ENCODE results near the gene PHACTR1. TPM values are rescaled to one million over a fixed set of nuclear protein-coding genes. Genes with fewer than 3 reads are reported as not detected.

The PHACTR1 gene
- total RNA-seq, 1 donor from 2014 or later: 50.7 TPM

DNA sequence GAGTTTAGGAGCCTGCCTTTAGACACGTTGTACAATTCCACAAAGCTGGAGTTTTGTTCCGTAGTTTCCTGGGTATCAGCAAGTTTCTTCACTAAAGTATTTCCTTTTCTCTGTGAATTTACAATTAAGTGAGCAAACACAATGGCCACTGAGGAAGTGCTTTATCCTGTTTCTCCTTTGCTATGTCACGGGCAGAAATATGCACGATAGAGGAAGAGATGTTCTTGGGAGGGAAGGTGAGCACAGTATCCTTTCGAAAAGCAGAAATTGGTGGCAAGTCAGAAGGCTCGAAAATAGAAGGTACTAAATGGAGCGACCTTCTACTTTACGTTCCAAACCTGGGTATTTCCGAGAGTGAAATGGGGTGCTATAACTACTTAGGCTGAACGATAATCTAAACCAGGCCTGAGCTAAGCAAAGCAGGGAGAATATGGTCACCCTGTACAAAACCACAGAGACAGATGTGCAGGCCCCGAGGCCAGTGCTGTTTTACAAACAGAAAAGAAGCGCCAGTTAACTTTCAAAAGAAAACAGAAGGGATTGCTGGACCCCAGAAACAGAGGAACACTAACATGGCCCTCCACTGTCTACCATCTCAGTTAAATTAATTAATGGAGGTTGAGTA is 352.1 kb downstream of the PHACTR1 start:
- Mint-ChIP-seq H3K4me3 (ENCODE audit: unreplicated experiment) (no peak overlapping the region), H3K4me1 (ENCODE audit: low read depth, unreplicated experiment) (no peaks in the 10 kb centered on the region), H3K27ac (ENCODE audit: unreplicated experiment) (no peak overlapping the region), H3K27me3 (ENCODE audit: unreplicated experiment) (peaks cover 2% of the 10 kb centered on the region), H3K36me3 (ENCODE audit: unreplicated experiment) (no peaks in the 10 kb centered on the region), H3K9me3 (ENCODE audit: unreplicated experiment) (no peaks in the 10 kb centered on the region)
- TF ChIP-seq, protein P1, sequence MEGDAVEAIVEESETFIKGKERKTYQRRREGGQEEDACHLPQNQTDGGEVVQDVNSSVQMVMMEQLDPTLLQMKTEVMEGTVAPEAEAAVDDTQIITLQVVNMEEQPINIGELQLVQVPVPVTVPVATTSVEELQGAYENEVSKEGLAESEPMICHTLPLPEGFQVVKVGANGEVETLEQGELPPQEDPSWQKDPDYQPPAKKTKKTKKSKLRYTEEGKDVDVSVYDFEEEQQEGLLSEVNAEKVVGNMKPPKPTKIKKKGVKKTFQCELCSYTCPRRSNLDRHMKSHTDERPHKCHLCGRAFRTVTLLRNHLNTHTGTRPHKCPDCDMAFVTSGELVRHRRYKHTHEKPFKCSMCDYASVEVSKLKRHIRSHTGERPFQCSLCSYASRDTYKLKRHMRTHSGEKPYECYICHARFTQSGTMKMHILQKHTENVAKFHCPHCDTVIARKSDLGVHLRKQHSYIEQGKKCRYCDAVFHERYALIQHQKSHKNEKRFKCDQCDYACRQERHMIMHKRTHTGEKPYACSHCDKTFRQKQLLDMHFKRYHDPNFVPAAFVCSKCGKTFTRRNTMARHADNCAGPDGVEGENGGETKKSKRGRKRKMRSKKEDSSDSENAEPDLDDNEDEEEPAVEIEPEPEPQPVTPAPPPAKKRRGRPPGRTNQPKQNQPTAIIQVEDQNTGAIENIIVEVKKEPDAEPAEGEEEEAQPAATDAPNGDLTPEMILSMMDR (IDR thresholded peaks at IDR 0.05; ENCODE audit: partially characterized antibody, unreplicated experiment): no peak
- DNase-seq: no peak

DNA sequence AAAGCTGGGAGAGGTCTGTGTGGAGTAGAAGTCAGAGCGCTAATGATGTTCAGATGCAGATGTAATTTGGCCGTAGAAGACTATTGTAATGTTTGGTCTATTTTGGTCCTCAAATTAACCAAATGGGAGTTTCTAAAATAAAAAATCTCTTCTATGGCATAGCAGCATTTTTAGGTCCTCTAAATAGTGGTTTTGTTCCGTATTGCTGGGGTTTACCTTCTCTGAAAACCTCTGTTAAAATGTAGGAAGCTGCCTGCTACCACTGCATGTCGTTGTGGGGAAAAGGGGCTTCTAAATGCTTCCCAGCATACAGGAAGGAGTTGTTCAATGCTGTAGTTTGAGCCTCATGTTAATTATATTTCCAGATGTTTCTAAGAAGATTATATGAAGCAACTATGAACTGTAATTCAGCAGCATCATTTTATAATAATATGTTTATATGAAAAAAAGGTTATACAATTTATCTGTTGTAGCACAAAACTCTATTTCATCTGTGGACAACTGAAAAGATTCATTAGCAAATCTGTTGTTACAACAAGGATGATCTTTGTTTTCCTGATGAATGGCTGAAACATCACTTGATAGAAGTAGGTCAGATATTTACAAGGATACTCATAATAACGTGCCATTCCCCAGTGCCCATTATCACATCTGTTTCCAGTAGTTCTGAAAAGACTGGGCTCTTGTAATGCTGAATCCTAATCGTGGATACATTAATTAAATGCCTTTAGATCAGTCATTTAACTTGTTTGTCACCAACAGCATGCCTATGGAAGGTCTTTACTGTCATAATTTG is 355.2 kb downstream of the PHACTR1 start:
- no peak overlapping the region for H3K4me3 Mint-ChIP-seq (ENCODE audit: unreplicated experiment)
- no peaks in the 10 kb centered on the region for H3K9me3 Mint-ChIP-seq (ENCODE audit: unreplicated experiment)
- H3K4me1 Mint-ChIP-seq (ENCODE audit: low read depth, unreplicated experiment): peaks cover 6% of the 10 kb centered on the region
- H3K27ac Mint-ChIP-seq (ENCODE audit: unreplicated experiment): no peak overlapping the region
- no peak for DNase-seq
- TF ChIP-seq, protein P1 (IDR thresholded peaks at IDR 0.05; ENCODE audit: partially characterized antibody, unreplicated experiment): no peak
- peaks cover 2% of the 10 kb centered on the region for H3K27me3 Mint-ChIP-seq (ENCODE audit: unreplicated experiment)
- H3K36me3 Mint-ChIP-seq (ENCODE audit: unreplicated experiment): no peaks in the 10 kb centered on the region

DNA sequence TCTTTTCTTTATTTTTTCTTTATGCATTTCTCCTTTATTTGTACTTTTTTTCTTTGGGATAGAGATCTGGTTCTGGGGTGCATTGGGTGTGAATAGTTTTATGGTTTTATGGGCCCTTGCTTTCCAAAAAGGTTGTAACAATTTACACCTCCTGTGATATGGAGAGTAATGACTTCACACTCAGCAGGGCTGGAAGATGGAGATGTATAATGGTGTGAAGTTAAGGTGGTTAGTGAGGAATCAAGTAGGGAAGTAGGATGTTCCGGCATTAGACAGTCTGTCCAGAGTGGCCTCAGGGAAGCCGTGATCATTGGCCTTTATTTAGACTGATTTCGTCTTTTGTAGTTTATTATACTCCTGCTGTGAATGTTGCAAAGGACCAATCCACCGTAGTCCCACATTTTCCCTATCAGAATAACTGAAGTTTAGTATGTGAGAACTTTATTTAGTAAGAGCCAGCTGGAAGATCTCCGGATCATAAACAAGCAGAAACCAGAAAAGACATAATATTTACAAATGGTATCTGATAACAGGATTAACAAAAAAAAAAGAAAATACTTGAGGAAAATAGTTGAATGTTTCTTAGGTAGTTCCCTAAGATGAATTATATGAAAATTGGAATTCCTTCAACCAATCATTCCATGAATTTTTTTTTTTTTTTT is 356.2 kb downstream of the PHACTR1 start:
- no peaks in the 10 kb centered on the region for H3K9me3 Mint-ChIP-seq (ENCODE audit: unreplicated experiment)
- no peak overlapping the region for H3K4me3 Mint-ChIP-seq (ENCODE audit: unreplicated experiment)
- no peak overlapping the region for H3K27ac Mint-ChIP-seq (ENCODE audit: unreplicated experiment)
- peaks cover 6% of the 10 kb centered on the region for H3K27me3 Mint-ChIP-seq (ENCODE audit: unreplicated experiment)
- no peak for DNase-seq
- peaks cover 8% of the 10 kb centered on the region for H3K4me1 Mint-ChIP-seq (ENCODE audit: low read depth, unreplicated experiment)
- no peaks in the 10 kb centered on the region for H3K36me3 Mint-ChIP-seq (ENCODE audit: unreplicated experiment)
- TF ChIP-seq, protein P1 (IDR thresholded peaks at IDR 0.05; ENCODE audit: partially characterized antibody, unreplicated experiment): no peak

DNA sequence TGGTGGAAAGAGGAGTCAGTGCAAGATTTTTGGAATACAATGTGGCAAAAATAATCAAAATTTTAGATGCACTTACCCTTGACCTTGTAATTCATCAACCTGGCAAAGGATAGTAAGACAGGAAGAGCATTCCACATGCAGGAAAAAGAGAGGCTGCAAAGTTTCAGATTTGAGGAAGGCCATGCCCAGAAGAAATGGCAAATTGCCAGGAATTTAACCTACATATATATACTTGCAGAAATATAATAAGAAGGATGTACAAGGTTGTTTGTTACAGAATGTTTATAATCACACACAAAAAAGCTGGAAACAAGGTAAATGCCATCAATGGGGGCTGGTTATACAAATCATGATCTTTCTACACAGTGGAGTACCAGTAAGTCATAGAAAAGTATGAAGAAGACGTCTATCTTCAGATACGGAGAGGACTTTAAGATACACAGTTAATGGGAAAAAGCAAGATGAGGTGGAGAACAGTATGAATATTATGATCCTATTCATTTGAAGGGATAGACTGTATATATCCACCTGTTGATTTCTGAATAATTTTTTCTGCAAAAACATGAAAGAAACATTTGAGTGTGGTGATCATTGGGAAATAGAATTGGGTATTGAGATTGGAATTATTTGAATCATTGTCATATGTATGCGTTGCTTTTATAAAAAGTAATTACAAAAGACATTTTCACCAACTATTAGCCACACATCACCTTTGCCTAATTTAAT is 358.0 kb downstream of the PHACTR1 start:
- no peak overlapping the region for H3K4me3 Mint-ChIP-seq (ENCODE audit: unreplicated experiment)
- peaks cover 6% of the 10 kb centered on the region for H3K27me3 Mint-ChIP-seq (ENCODE audit: unreplicated experiment)
- no peak for DNase-seq
- peaks cover 8% of the 10 kb centered on the region for H3K4me1 Mint-ChIP-seq (ENCODE audit: low read depth, unreplicated experiment)
- H3K36me3 Mint-ChIP-seq (ENCODE audit: unreplicated experiment): no peaks in the 10 kb centered on the region
- no peaks in the 10 kb centered on the region for H3K9me3 Mint-ChIP-seq (ENCODE audit: unreplicated experiment)
- TF ChIP-seq, protein P1 (IDR thresholded peaks at IDR 0.05; ENCODE audit: partially characterized antibody, unreplicated experiment): no peak
- no peak overlapping the region for H3K27ac Mint-ChIP-seq (ENCODE audit: unreplicated experiment)

Data from glutamatergic neuron (in vitro differentiated cells).